Small intestine (tissue), 16 donors: Measurements from ENCODE around the gene ATOSB. TPM values are rescaled to one million over a fixed set of nuclear protein-coding genes. Genes with fewer than 3 reads are reported as not detected.
"Not testable (repeated sequence)": the region's sequence is repeated elsewhere in the genome, so short reads cannot be mapped to it uniquely, and the experiment has no call there.

Experiments used
- DNase-seq, 2 donors: peaks; one replicate each; pipeline versions ENCODE4 v3.0.0 to v3.0.0-alpha.2; 2013
- FAIRE-seq: peaks from 2 replicates; lab custom pipeline; 2012; peaks lifted over from hg19 to GRCh38; lab: Jason Lieb, UNC
- H3K27ac ChIP-seq, 3 donors: one replicate each; pipeline ENCODE4 v1.5.1; 2013; ENCODE audit warnings: low read length in 2 of 3, mild to moderate bottlenecking in 2 of 3, control low read depth in 1 of 3, inconsistent platforms in 1 of 3, low read depth in 1 of 3, moderate library complexity in 1 of 3
- H3K27me3 ChIP-seq, 3 donors: one replicate each; pipeline ENCODE4 v1.6.1; 2013; ENCODE audit warnings: low read length in 3 of 3, inconsistent platforms in 1 of 3; ENCODE audit not compliant: control insufficient read depth in 3 of 3, insufficient read depth in 3 of 3
- H3K36me3 ChIP-seq, 3 donors: one replicate each; pipeline ENCODE4 v1.6.1; 2013; ENCODE audit warnings: low read length in 3 of 3, inconsistent platforms in 1 of 3, low read depth in 1 of 3, mild to moderate bottlenecking in 1 of 3, moderate library complexity in 1 of 3; ENCODE audit not compliant: control insufficient read depth in 3 of 3, insufficient read depth in 2 of 3
- H3K4me1 ChIP-seq, 3 donors: one replicate each; pipeline ENCODE4 v1.6.1; 2013; ENCODE audit warnings: low read length in 2 of 3, inconsistent platforms in 1 of 3, low read depth in 1 of 3, mild to moderate bottlenecking in 1 of 3, moderate library complexity in 1 of 3; ENCODE audit not compliant: control insufficient read depth in 3 of 3, insufficient read depth in 2 of 3
- H3K4me3 ChIP-seq, 3 donors: one replicate each; pipeline ENCODE4 v1.5.1; 2013; ENCODE audit warnings: low read length in 3 of 3, control low read depth in 1 of 3, inconsistent platforms in 1 of 3, low read depth in 1 of 3, mild to moderate bottlenecking in 1 of 3, moderate library complexity in 1 of 3
- H3K9me3 ChIP-seq, 2 donors: one replicate each; pipeline ENCODE4 v1.6.1; 2013; ENCODE audit warnings: low read depth in 1 of 2, low read length in 1 of 2; ENCODE audit not compliant: control insufficient read depth in 2 of 2, insufficient read depth in 1 of 2
- WGBS, 3 donors: extraction: QIAGEN DNeasy Blood & Tissue Kit; methylation state at CpG; one replicate each; pipeline ENCODE4 v1.1.7; 2013; 5-methylcytosine and 5-hydroxymethylcytosine counted together
- long read RNA-seq, 10 donors: transcript quantifications; one replicate each; lab custom pipeline, GENCODE V29; 2026
- polyA plus RNA-seq, 4 donors: library from polyadenylated mRNA; stranded (reverse) in 3 of 4; unstranded in 1 of 4; fragments of 200-250 nt in 3 of 4; fragments of 120-200 nt in 1 of 4; gene quantifications; one replicate each; pipeline versions ENCODE4 v1.2.1 to v1.2.3, GENCODE V29; 2013
- donor health status: healthy with polysubstance abuse.
- donor health status: control.
- donor health status: control.
- donor health status: Bipolar disorder and iron deficiency.
- donor health status: healthy.

The ATOSB gene
- 10 to 100 TPM in 3 of 4 donors, 1 to 10 TPM in 1; 9.6 to 20.1 (median 14.5) TPM for polyA plus RNA-seq
- long read RNA-seq, donor 1: 0 reads
- long read RNA-seq, donor 2: 0 reads
- long read RNA-seq, donor 3: 0 reads
- long read RNA-seq, donor 4: 0 reads
- long read RNA-seq, donor 5: 0 reads
- long read RNA-seq, donor 6, partial matches to known transcripts: 0 of 1 reads
- long read RNA-seq, donor 6, other reads (novel, unspliced or antisense): 0 of 1 reads
- long read RNA-seq, donor 7: 0 reads
- long read RNA-seq, donor 8: 0 reads
- long read RNA-seq, donor 9: 0 reads
- long read RNA-seq, donor 10: 0 reads

- Histone ChIP-seq H3K27ac (peak within 1 kb of the TSS; percentile 83 to 92 (median 86)), H3K27me3 (no peaks in the 10 kb centered on the region), H3K4me1 (peaks cover 7 to 40% (median 16%) of the 10 kb centered on the region in 3 donors), H3K36me3 (no peaks in the 10 kb centered on the region), H3K4me3 (peak within 1 kb of the TSS; percentile 14 to 73 (median 52)), H3K9me3 (no peaks in the 10 kb centered on the region)
- FAIRE-seq (no peak), DNase-seq (peak; percentile 98)
- WGBS, 3 donors: 0 to 1% (median 0%) methylated on average over 46 to 54 of the region's 54 CpGs
These were observed at the start of gene ATOSB for GRCh38 chr9:35115680-35116538. TSS of gene ATOSB (minus strand) at chr9:35115862. CDS start at chr9:35108274, 7,588 bp downstream.

- DNase-seq (peak in 1 of 2 donors; percentile 26), FAIRE-seq (no peak)
- Histone ChIP-seq H3K27ac (peak overlapping the region in 1 of 3 donors; percentile 4), H3K27me3 (no peaks in the 10 kb centered on the region), H3K36me3 (peaks cover 0 to 6% (median 0%) of the 10 kb centered on the region in 3 donors), H3K4me3 (no peak overlapping the region), H3K4me1 (peaks cover 0 to 7% (median 0%) of the 10 kb centered on the region in 3 donors), H3K9me3 (no peaks in the 10 kb centered on the region)
- WGBS, 3 donors: 55 to 60% (median 58%) methylated on average over 3 of the region's 3 CpGs
These were observed 49.0 kb upstream of the ATOSB start for GRCh38 chr9:35164711-35165110.

- H3K4me1 ChIP-seq: peaks cover 0 to 7% (median 0%) of the 10 kb centered on the region in 3 donors
- DNase-seq: peak; percentile 20 to 33
- peak overlapping the region in 1 of 3 donors; percentile 97 for H3K27ac ChIP-seq
- peak overlapping the region in 1 of 3 donors; percentile 6 for H3K4me3 ChIP-seq
- H3K36me3 ChIP-seq: peaks cover 0 to 3% (median 0%) of the 10 kb centered on the region in 3 donors
- WGBS, 3 donors: 24 to 56% (median 45%) methylated on average over 3 of the region's 3 CpGs
- no peak for FAIRE-seq
- H3K27me3 ChIP-seq: no peaks in the 10 kb centered on the region
- H3K9me3 ChIP-seq: no peaks in the 10 kb centered on the region
These were observed 47.8 kb upstream of the ATOSB start for GRCh38 chr9:35163413-35163812.

GRCh38 chr9:35162605-35163315, 47.1 kb upstream of the ATOSB start:
- no peak for FAIRE-seq

GRCh38 chr9:35161713-35162604, 46.3 kb upstream of the ATOSB start, which contains the start of gene UNC13B:
TSS of gene UNC13B (plus strand) at chr9:35162009. CDS start at chr9:35162284, 275 bp downstream.
- Histone ChIP-seq H3K36me3 (no peaks in the 10 kb centered on the region), H3K27me3 (no peaks in the 10 kb centered on the region), H3K4me3 (peak within 1 kb of the TSS; percentile 72 to 86 (median 82)), H3K9me3 (no peaks in the 10 kb centered on the region), H3K4me1 (peaks cover 0 to 7% (median 0%) of the 10 kb centered on the region in 3 donors), H3K27ac (peak within 1 kb of the TSS; percentile 96 to 98 (median 97))
- peak; percentile 98 for DNase-seq
- FAIRE-seq: no peak
- 1% methylated on average over 61 to 70 of the region's 70 CpGs for WGBS, 3 donors

More at GRCh38 chr9:35162605-35163315, 47.1 kb upstream of the ATOSB start:
- H3K36me3 ChIP-seq: peaks cover 0 to 1% (median 0%) of the 10 kb centered on the region in 3 donors
- H3K27me3 ChIP-seq: no peaks in the 10 kb centered on the region
- 6 to 21% (median 9%) methylated on average over 11 of the region's 11 CpGs for WGBS, 3 donors
- H3K4me3 ChIP-seq: peak overlapping the region; percentile 72 to 86 (median 82)
- peak overlapping the region; percentile 96 to 98 (median 97) for H3K27ac ChIP-seq
- H3K9me3 ChIP-seq: no peaks in the 10 kb centered on the region
- DNase-seq: peak; percentile 33 to 47
- H3K4me1 ChIP-seq: peaks cover 0 to 7% (median 0%) of the 10 kb centered on the region in 3 donors

GRCh38 chr9:35158501-35159280, 43.0 kb upstream of the ATOSB start:
- Histone ChIP-seq H3K4me3 (no peak overlapping the region), H3K27ac (no peak overlapping the region), H3K4me1 (peaks cover 0 to 4% (median 0%) of the 10 kb centered on the region in 3 donors), H3K36me3 (no peaks in the 10 kb centered on the region), H3K27me3 (no peaks in the 10 kb centered on the region), H3K9me3 (no peaks in the 10 kb centered on the region)
- 87 to 90% (median 89%) methylated on average over 10 of the region's 10 CpGs for WGBS, 3 donors
- no peak for DNase-seq
- no peak for FAIRE-seq

GRCh38 chr9:35157836-35158235, 42.2 kb upstream of the ATOSB start:
- not testable (repeated sequence) for H3K9me3 ChIP-seq, FAIRE-seq, H3K4me3 ChIP-seq, H3K4me1 ChIP-seq, DNase-seq, H3K27ac ChIP-seq, H3K27me3 ChIP-seq, H3K36me3 ChIP-seq
- WGBS, 3 donors: 64 to 70% (median 66%) methylated on average over 6 of the region's 6 CpGs
